CD8-positive, alpha-beta memory T cell (primary cell): ENCODE measurements around the gene MBOAT2. TPM values are rescaled to one million over a fixed set of nuclear protein-coding genes. Genes with fewer than 3 reads are reported as not detected.
"Not testable (repeated sequence)": the region's sequence is repeated elsewhere in the genome, so short reads cannot be mapped to it uniquely, and the experiment has no call there.

Source experiments
- CTCF ChIA-PET: fragments of 350-600 bp; sonication (Branson Sonifier 250); formaldehyde crosslinking; loops from one replicate; lab custom pipeline; 2021; ENCODE audit warnings: antibody characterized with exemption; lab: Charles Lee
- POLR2A ChIA-PET: fragments of 350-600 bp; sonication (Branson Sonifier 250); formaldehyde crosslinking; loops from one replicate; lab custom pipeline; 2021; ENCODE audit warnings: antibody characterized with exemption; lab: Charles Lee
- DNase-seq, 5 donors: peaks; one replicate each; pipeline versions ENCODE4 v3.0.0 to v3.0.0-alpha.2; 2020 to 2022; ENCODE audit warnings: mixed read lengths in 1 of 5
- H3K27ac ChIP-seq: one replicate; pipeline ENCODE4 v1.7.0; 2013; ENCODE audit warnings: low read depth, mild to moderate bottlenecking, low read length, moderate library complexity
- H3K27me3 ChIP-seq: 2 replicates; pipeline ENCODE4 v1.7.0; 2013; ENCODE audit warnings: low read length, mild to moderate bottlenecking; ENCODE audit not compliant: insufficient read depth, poor library complexity, severe bottlenecking
- H3K36me3 ChIP-seq: 2 replicates; pipeline ENCODE4 v1.7.0; 2013; ENCODE audit warnings: mild to moderate bottlenecking, low read length, moderate library complexity; ENCODE audit not compliant: insufficient read depth
- H3K4me1 ChIP-seq: 2 replicates; pipeline ENCODE4 v1.7.0; 2013; ENCODE audit warnings: mild to moderate bottlenecking, low read length, moderate library complexity; ENCODE audit not compliant: insufficient read depth
- H3K4me3 ChIP-seq: 2 replicates; pipeline ENCODE4 v1.7.0; 2013; ENCODE audit warnings: mild to moderate bottlenecking, low read length
- H3K9me3 ChIP-seq: 2 replicates; pipeline ENCODE4 v1.7.0; 2013; ENCODE audit warnings: mild to moderate bottlenecking, low read length
- H3K27ac Mint-ChIP-seq, 8 donors: one replicate each; pipeline ENCODE4 v1.8.0; 2020 to 2021; ENCODE audit warnings: mixed read lengths in 8 of 8, mild to moderate bottlenecking in 6 of 8, inconsistent platforms in 3 of 8, moderate library complexity in 3 of 8
- H3K27me3 Mint-ChIP-seq, 2 donors: one replicate each; pipeline ENCODE4 v1.8.0; 2020 to 2021; ENCODE audit warnings: mixed read lengths in 2 of 2, mild to moderate bottlenecking in 1 of 2, moderate library complexity in 1 of 2
- H3K36me3 Mint-ChIP-seq, 3 donors: one replicate each; pipeline ENCODE4 v1.8.0; 2020 to 2021; ENCODE audit warnings: mixed read lengths in 3 of 3, inconsistent platforms in 1 of 3, mild to moderate bottlenecking in 1 of 3
- H3K4me1 Mint-ChIP-seq, 3 donors: one replicate each; pipeline ENCODE4 v1.8.0; 2020 to 2021; ENCODE audit warnings: mixed read lengths in 3 of 3, inconsistent platforms in 1 of 3, mild to moderate bottlenecking in 1 of 3
- H3K4me3 Mint-ChIP-seq, 7 donors: one replicate each; pipeline ENCODE4 v1.8.0; 2020 to 2021; ENCODE audit warnings: mixed read lengths in 7 of 7, mild to moderate bottlenecking in 6 of 7, moderate library complexity in 4 of 7, inconsistent platforms in 2 of 7
- H3K9me3 Mint-ChIP-seq, 5 donors: one replicate each; pipeline ENCODE4 v1.8.0; 2020 to 2022; ENCODE audit warnings: mixed read lengths in 5 of 5, mild to moderate bottlenecking in 3 of 5, moderate library complexity in 2 of 5, inconsistent platforms in 1 of 5
- polyA plus RNA-seq: library from polyadenylated mRNA; unstranded; fragments of 300-500 nt; fragmentation: Illumina TruSeq; gene quantifications from one replicate; pipeline ENCODE4 v1.2.3, GENCODE V29; 2021
- total RNA-seq, 2 experiments: library from RNA; stranded (reverse); gene quantifications; one replicate each; pipeline ENCODE4 v1.2.3, GENCODE V29; 2021

Gene MBOAT2
- total and polyA plus RNA-seq, 3 experiments from 2014 or later = 0.62 to 3.3 (median 3.2) TPM

DNA sequence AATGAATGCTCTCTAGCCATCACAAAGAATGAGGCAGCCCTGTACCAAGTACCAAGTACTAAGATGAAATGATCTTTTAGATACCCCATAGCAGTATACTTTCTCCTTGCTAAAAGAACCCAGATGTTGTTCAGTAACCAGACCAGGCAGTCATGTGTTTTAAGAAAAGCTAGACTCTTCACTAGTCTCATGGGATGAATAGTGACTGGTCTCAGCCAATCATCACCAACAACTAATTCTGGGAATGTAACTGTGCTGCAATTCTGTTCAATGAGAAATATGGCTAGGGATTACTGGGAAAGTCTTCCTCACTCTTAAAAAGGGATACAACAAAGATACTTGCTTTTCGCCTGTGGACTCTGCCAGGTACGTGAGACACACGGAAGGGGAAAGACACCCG, 29.5 kb downstream of the MBOAT2 start:
- peaks cover 0 to 10% (median 0%) of the 10 kb centered on the region in 3 donors for H3K36me3 Mint-ChIP-seq
- Histone ChIP-seq H3K27ac (no peak overlapping the region), H3K27me3 (no peaks in the 10 kb centered on the region), H3K4me3 (no peak overlapping the region), H3K36me3 (no peaks in the 10 kb centered on the region), H3K9me3 (no peaks in the 10 kb centered on the region), H3K4me1 (no peaks in the 10 kb centered on the region)
- H3K27me3 Mint-ChIP-seq = no peaks in the 10 kb centered on the region
- H3K9me3 Mint-ChIP-seq = peaks cover 0 to 4% (median 2%) of the 10 kb centered on the region in 5 donors
- no peak for DNase-seq
- no peak overlapping the region for H3K27ac Mint-ChIP-seq
- H3K4me3 Mint-ChIP-seq = no peak overlapping the region
- ChIA-PET CTCF (no interaction called here), POLR2A (no interaction called here)
- no peaks in the 10 kb centered on the region for H3K4me1 Mint-ChIP-seq

GRCh38 chr2:8973017-8973416, 30.5 kb downstream of the MBOAT2 start:
- H3K4me1 Mint-ChIP-seq, H3K27ac ChIP-seq, DNase-seq, CTCF ChIA-PET, H3K9me3 Mint-ChIP-seq, H3K36me3 ChIP-seq, H3K27me3 Mint-ChIP-seq, H3K4me1 ChIP-seq, POLR2A ChIA-PET, H3K4me3 Mint-ChIP-seq, H3K9me3 ChIP-seq, H3K27ac Mint-ChIP-seq, H3K4me3 ChIP-seq, H3K27me3 ChIP-seq: not testable (repeated sequence)
- H3K36me3 Mint-ChIP-seq = peaks cover 0 to 16% (median 0%) of the 10 kb centered on the region in 3 donors

DNA sequence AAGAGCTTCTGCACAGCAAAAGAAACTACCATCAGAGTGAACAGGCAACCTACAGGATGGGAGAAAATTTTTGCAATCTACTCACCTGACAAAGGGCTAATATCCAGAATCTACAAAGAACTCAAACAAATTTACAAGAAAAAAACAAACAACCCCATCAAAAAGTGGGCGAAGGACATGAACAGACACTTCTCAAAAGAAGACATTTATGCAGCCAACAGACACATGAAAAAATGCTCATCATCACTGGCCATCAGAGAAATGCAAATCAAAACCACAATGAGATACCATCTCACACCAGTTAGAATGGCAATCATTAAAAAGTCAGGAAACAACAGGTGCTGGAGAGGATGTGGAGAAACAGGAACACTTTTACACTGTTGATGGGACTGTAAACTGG, 30.9 kb downstream of the MBOAT2 start:
- H3K9me3 Mint-ChIP-seq, H3K4me3 Mint-ChIP-seq, H3K27me3 Mint-ChIP-seq, H3K27me3 ChIP-seq, H3K27ac Mint-ChIP-seq, H3K27ac ChIP-seq, DNase-seq, CTCF ChIA-PET, H3K4me1 Mint-ChIP-seq, H3K36me3 ChIP-seq, H3K9me3 ChIP-seq, H3K4me3 ChIP-seq, H3K4me1 ChIP-seq, POLR2A ChIA-PET: not testable (repeated sequence)
- H3K36me3 Mint-ChIP-seq = peaks cover 0 to 16% (median 0%) of the 10 kb centered on the region in 3 donors

DNA sequence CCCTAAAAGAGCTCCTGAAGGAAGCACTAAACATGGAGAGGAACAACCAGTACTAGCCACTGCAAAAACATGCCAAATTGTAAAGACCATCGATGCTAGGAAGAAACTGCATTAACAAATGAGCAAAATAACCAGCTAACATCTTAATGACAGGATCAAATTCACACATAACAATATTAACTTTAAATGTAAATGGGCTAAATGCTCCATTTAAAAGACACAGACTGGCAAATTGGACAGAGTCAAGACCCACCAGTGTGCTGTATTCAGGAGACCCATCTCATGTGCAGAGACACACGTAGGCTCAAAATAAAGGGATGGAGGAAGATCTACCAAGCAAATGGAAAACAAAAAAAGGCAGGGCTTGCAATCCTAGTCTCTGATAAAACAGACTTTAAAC, 34.1 kb downstream of the MBOAT2 start:
- H3K4me3 Mint-ChIP-seq, CTCF ChIA-PET, POLR2A ChIA-PET, H3K27ac ChIP-seq, H3K27ac Mint-ChIP-seq, H3K27me3 ChIP-seq, H3K36me3 ChIP-seq, H3K9me3 ChIP-seq, DNase-seq, H3K4me1 Mint-ChIP-seq, H3K4me3 ChIP-seq, H3K9me3 Mint-ChIP-seq, H3K4me1 ChIP-seq: not testable (repeated sequence)
- Mint-ChIP-seq H3K36me3 (peaks cover 0 to 16% (median 0%) of the 10 kb centered on the region in 3 donors), H3K27me3 (peaks cover 11 to 27% of the 10 kb centered on the region in 2 donors)

- H3K27me3 Mint-ChIP-seq = peaks cover 13 to 35% of the 10 kb centered on the region in 2 donors
- Histone ChIP-seq H3K36me3 (no peaks in the 10 kb centered on the region), H3K4me3 (no peak overlapping the region), H3K4me1 (no peaks in the 10 kb centered on the region), H3K27ac (no peak overlapping the region), H3K9me3 (no peaks in the 10 kb centered on the region), H3K27me3 (no peaks in the 10 kb centered on the region)
- H3K9me3 Mint-ChIP-seq = peaks cover 0 to 6% (median 5%) of the 10 kb centered on the region in 5 donors
- H3K4me1 Mint-ChIP-seq = no peaks in the 10 kb centered on the region
- H3K36me3 Mint-ChIP-seq = peaks cover 0 to 16% (median 0%) of the 10 kb centered on the region in 3 donors
- ChIA-PET POLR2A (no interaction called here), CTCF (no interaction called here)
- no peak overlapping the region for H3K4me3 Mint-ChIP-seq
- H3K27ac Mint-ChIP-seq = peak overlapping the region in 1 of 8 donors; percentile 23
- DNase-seq = no peak
These were observed 37.2 kb downstream of the MBOAT2 start for GRCh38 chr2:8966123-8966908.

DNA sequence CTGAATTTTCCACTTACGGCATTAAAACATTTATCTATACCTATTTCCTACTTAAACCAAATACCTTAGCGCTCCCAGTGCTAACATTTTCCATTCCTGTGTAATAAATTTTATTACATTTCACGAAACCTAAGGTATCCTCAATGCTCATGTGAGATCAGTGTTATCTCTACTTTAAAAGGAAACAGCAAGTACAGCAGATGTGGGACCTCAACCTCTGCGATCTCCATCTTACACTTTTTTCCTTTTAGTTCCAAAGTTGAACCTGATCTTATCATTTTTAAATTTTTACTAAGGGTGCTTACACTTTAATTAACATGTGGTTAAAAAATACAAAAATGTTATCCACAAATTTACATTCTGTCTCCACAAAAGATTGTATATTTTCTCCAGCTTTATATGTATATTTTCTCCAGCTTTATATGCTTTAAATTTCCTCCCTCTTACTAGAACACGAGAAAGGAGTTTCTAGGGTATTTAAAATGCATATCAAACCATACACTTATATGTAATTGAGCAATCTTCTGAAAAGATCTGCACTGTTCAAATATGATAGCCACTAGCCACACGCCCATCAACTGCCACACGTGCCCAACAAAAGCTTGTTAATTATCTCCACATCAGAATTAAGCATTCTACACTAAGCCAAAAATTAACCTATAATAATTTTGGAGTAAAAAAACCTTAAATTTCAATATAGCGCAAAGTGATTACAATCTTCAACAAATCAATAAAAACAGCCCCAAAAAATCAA, 38.1 kb downstream of the MBOAT2 start:
- H3K27me3 Mint-ChIP-seq = peaks cover 15 to 35% of the 10 kb centered on the region in 2 donors
- Histone ChIP-seq H3K27ac (no peak overlapping the region), H3K36me3 (no peaks in the 10 kb centered on the region), H3K4me3 (no peak overlapping the region), H3K27me3 (no peaks in the 10 kb centered on the region), H3K9me3 (no peaks in the 10 kb centered on the region), H3K4me1 (no peaks in the 10 kb centered on the region)
- no peak for DNase-seq
- POLR2A ChIA-PET = no interaction called here
- CTCF ChIA-PET = interaction anchor here (0.8 kb wide), 1 partner anchor 11 kb away, joined by 3 read pairs; no protein-coding TSS in a partner anchor
- no peaks in the 10 kb centered on the region for H3K4me1 Mint-ChIP-seq
- no peak overlapping the region for H3K27ac Mint-ChIP-seq
- no peak overlapping the region for H3K4me3 Mint-ChIP-seq
- peaks cover 0 to 6% (median 4%) of the 10 kb centered on the region in 5 donors for H3K9me3 Mint-ChIP-seq
- H3K36me3 Mint-ChIP-seq = peaks cover 0 to 13% (median 0%) of the 10 kb centered on the region in 3 donors

DNA sequence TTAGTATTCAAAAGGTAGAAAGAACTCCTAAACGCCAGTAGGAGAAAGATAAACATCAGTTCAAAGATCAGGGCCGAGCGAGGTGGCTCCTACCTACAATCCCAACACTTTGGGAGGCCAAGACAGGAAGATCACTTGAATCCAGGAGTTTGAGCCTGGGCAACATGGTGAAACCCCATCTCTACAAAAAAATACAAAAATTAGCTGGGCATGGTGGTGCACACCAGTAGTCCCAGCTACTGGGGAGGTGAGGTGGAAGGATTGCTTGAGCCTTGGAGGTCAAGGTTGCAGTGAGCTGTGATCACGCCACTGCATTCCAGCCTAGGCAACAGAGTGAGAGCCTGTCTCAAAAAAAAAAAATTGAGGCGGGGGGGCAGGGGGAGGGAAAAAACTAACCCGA, 40.6 kb downstream of the MBOAT2 start:
- Mint-ChIP-seq H3K9me3 (no peaks in the 10 kb centered on the region), H3K4me1 (no peaks in the 10 kb centered on the region), H3K4me3 (no peak overlapping the region), H3K27ac (no peak overlapping the region), H3K27me3 (peaks cover 10 to 30% of the 10 kb centered on the region in 2 donors), H3K36me3 (no peaks in the 10 kb centered on the region)
- no peaks in the 10 kb centered on the region for H3K27me3 ChIP-seq
- no peak overlapping the region for H3K27ac ChIP-seq
- H3K4me1 ChIP-seq = no peaks in the 10 kb centered on the region
- no peak for DNase-seq
- no peaks in the 10 kb centered on the region for H3K9me3 ChIP-seq
- ChIA-PET CTCF (no interaction called here), POLR2A (no interaction called here)
- H3K36me3 ChIP-seq = no peaks in the 10 kb centered on the region
- H3K4me3 ChIP-seq = no peak overlapping the region

DNA sequence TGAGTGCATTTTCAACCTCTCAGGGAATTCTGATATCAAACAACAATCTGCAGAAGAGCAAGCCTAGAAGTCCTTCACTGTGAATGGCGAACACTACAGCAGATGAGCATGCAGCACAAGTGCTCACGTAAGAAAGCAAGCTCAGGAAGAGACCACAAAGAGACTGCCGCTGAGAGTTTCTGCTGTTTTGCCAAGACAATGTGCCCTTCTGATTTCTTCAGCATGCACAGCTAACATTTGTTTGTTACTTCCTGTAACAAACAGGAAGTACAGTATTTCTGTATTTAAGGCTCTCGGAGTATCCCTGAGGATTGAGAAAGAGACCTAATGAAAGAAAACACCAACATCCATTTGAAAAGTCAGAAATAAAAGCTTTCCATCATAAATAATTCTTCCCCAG, 45.9 kb downstream of the MBOAT2 start:
- Mint-ChIP-seq H3K27me3 (peaks cover 11 to 34% of the 10 kb centered on the region in 2 donors), H3K4me3 (no peak overlapping the region), H3K4me1 (no peaks in the 10 kb centered on the region), H3K9me3 (peaks cover 8 to 22% (median 18%) of the 10 kb centered on the region in 5 donors), H3K36me3 (peaks cover 0 to 16% (median 0%) of the 10 kb centered on the region in 3 donors), H3K27ac (no peak overlapping the region)
- Histone ChIP-seq H3K27me3 (no peaks in the 10 kb centered on the region), H3K4me1 (no peaks in the 10 kb centered on the region), H3K27ac (no peak overlapping the region), H3K36me3 (no peaks in the 10 kb centered on the region), H3K9me3 (no peaks in the 10 kb centered on the region), H3K4me3 (no peak overlapping the region)
- no peak for DNase-seq
- CTCF ChIA-PET = no interaction called here
- POLR2A ChIA-PET = no interaction called here
